ENCODE measurements around the gene POLR2M.

POLR2M gene

GRCh38 chr15:57706405-57707209, at the start of gene POLR2M:
Gene POLR2M (plus strand): TSS chr15:57706714. CDS start chr15:57706843, 129 bp downstream.
- peaks cover 22% of the 10 kb centered on the region for H3K27me3 Mint-ChIP-seq (ENCODE audit: low read depth, poor library complexity)
- H3K27ac Mint-ChIP-seq: peak within 1 kb of the TSS; percentile 76
- DNase-seq: peak; percentile 75
- peak within 1 kb of the TSS; percentile 91 for H3K4me3 Mint-ChIP-seq
- peaks cover 29% of the 10 kb centered on the region for H3K4me1 Mint-ChIP-seq
- peaks cover 25% of the 10 kb centered on the region for H3K36me3 Mint-ChIP-seq (ENCODE audit: low read depth)
- no peak for TF ChIP-seq CTCF (IDR thresholded peaks at IDR 0.05)
- peaks cover 11% of the 10 kb centered on the region for H3K9me3 Mint-ChIP-seq

GRCh38 chr15:57657619-57658018, 48.9 kb upstream of the POLR2M start:
- no peak for DNase-seq
- Mint-ChIP-seq H3K27me3 (ENCODE audit: low read depth, poor library complexity) (peaks cover 16% of the 10 kb centered on the region), H3K36me3 (ENCODE audit: low read depth) (no peaks in the 10 kb centered on the region), H3K9me3 (no peaks in the 10 kb centered on the region), H3K27ac (no peak overlapping the region), H3K4me1 (peaks cover 35% of the 10 kb centered on the region), H3K4me3 (no peak overlapping the region)
- no peak for TF ChIP-seq CTCF (IDR thresholded peaks at IDR 0.05)

GRCh38 chr15:57662091-57662744, 44.3 kb upstream of the POLR2M start:
- no peaks in the 10 kb centered on the region for H3K9me3 Mint-ChIP-seq
- TF ChIP-seq CTCF (IDR thresholded peaks at IDR 0.05): no peak
- no peak overlapping the region for H3K27ac Mint-ChIP-seq
- H3K4me1 Mint-ChIP-seq: peaks cover 16% of the 10 kb centered on the region
- peaks cover 24% of the 10 kb centered on the region for H3K27me3 Mint-ChIP-seq (ENCODE audit: low read depth, poor library complexity)
- DNase-seq: no peak
- no peaks in the 10 kb centered on the region for H3K36me3 Mint-ChIP-seq (ENCODE audit: low read depth)
- H3K4me3 Mint-ChIP-seq: no peak overlapping the region

- Mint-ChIP-seq H3K4me1 (peaks cover 16% of the 10 kb centered on the region), H3K4me3 (no peak overlapping the region), H3K9me3 (no peaks in the 10 kb centered on the region), H3K27me3 (ENCODE audit: low read depth, poor library complexity) (peaks cover 24% of the 10 kb centered on the region), H3K36me3 (ENCODE audit: low read depth) (no peaks in the 10 kb centered on the region), H3K27ac (no peak overlapping the region)
- no peak for TF ChIP-seq CTCF (IDR thresholded peaks at IDR 0.05)
- no peak for DNase-seq
Observed at GRCh38 chr15:57662802-57663201, 43.7 kb upstream of the POLR2M start.

GRCh38 chr15:57663262-57663661, 43.3 kb upstream of the POLR2M start:
- no peaks in the 10 kb centered on the region for H3K9me3 Mint-ChIP-seq
- no peak for TF ChIP-seq CTCF (IDR thresholded peaks at IDR 0.05)
- DNase-seq: no peak
- H3K4me3 Mint-ChIP-seq: no peak overlapping the region
- H3K27ac Mint-ChIP-seq: no peak overlapping the region
- H3K27me3 Mint-ChIP-seq (ENCODE audit: low read depth, poor library complexity): peaks cover 24% of the 10 kb centered on the region
- peaks cover 14% of the 10 kb centered on the region for H3K4me1 Mint-ChIP-seq
- H3K36me3 Mint-ChIP-seq (ENCODE audit: low read depth): no peaks in the 10 kb centered on the region
